Ascending aorta (tissue), 2 donors: Measurements from ENCODE around the gene NCAPG2. TPM values are rescaled to one million over a fixed set of nuclear protein-coding genes. Genes with fewer than 3 reads are reported as not detected.

Experiments
- DNase-seq, 2 donors: peaks; one replicate each; pipeline ENCODE4 v3.0.0-alpha.2; 2019; ENCODE audit warnings: low spot score in 2 of 2
- H3K27ac ChIP-seq, 2 donors: fragments of 200-600 bp; sonication (generic); one replicate each; pipeline ENCODE4 v1.5.1; 2016 to 2017; ENCODE audit warnings: mild to moderate bottlenecking in 1 of 2
- H3K27me3 ChIP-seq: fragments of 200-600 bp; sonication (generic); one replicate; pipeline ENCODE4 v1.5.1; 2017
- H3K36me3 ChIP-seq, 2 donors: fragments of 200-600 bp; sonication (generic); one replicate each; pipeline ENCODE4 v1.5.1; 2016
- H3K4me1 ChIP-seq, 2 donors: fragments of 200-600 bp; sonication (generic); one replicate each; pipeline ENCODE4 v1.5.1; 2016 to 2017; ENCODE audit warnings: mild to moderate bottlenecking in 1 of 2
- H3K4me3 ChIP-seq, 2 donors: fragments of 200-600 bp; sonication (generic); one replicate each; pipeline ENCODE4 v1.5.1; 2016 to 2017; ENCODE audit warnings: mild to moderate bottlenecking in 1 of 2
- H3K9me3 ChIP-seq, 2 donors: fragments of 200-600 bp; sonication (generic); one replicate each; pipeline ENCODE4 v1.5.1; 2016
- CTCF ChIP-seq, 3 experiments: fragments of 200-600 bp in 2 of 3; fragments of 450-650 bp in 1 of 3; sonication (generic) in 2 of 3; IDR thresholded peaks; one replicate each; pipeline ENCODE4 v1.5.1; 2016 to 2019; ENCODE audit warnings: antibody characterized with exemption in 3 of 3, mild to moderate bottlenecking in 1 of 3, moderate library complexity in 1 of 3
- intact Hi-C: fragments of 100-400 bp; cut with DNase I; formaldehyde crosslinking; loops from one replicate; pipeline ENCODE4 v1.15.1; 2023
- total RNA-seq: library from RNA; depleted of rRNA; stranded (reverse); fragments of >200 nt; gene quantifications from one replicate; pipeline ENCODE4 v1.1.0, GENCODE V29; 2016

Gene NCAPG2
- total RNA-seq, 1 donor from 2014 or later = 1.6 TPM

GRCh38 chr7:158744070-158744469 lies 39.5 kb upstream of the NCAPG2 start:
- Histone ChIP-seq H3K27ac (no peak overlapping the region), H3K36me3 (peaks cover 72 to 100% of the 10 kb centered on the region in 2 donors), H3K27me3 (no peaks in the 10 kb centered on the region), H3K4me3 (no peak overlapping the region), H3K4me1 (no peaks in the 10 kb centered on the region), H3K9me3 (no peaks in the 10 kb centered on the region)
- intact Hi-C loops = no loop called here
- no peak for TF ChIP-seq CTCF (IDR thresholded peaks at IDR 0.05)
- DNase-seq = no peak

- H3K27me3 ChIP-seq = no peaks in the 10 kb centered on the region
- H3K4me1 ChIP-seq = no peaks in the 10 kb centered on the region
- H3K4me3 ChIP-seq = no peak overlapping the region
- H3K36me3 ChIP-seq = peaks cover 73 to 100% of the 10 kb centered on the region in 2 donors
- no peaks in the 10 kb centered on the region for H3K9me3 ChIP-seq
- TF ChIP-seq CTCF (IDR thresholded peaks at IDR 0.05) = no peak
- DNase-seq = no peak
- no peak overlapping the region for H3K27ac ChIP-seq
- intact Hi-C loops = no loop called here
Observed at GRCh38 chr7:158743219-158743618, 38.6 kb upstream of the NCAPG2 start.

- TF ChIP-seq CTCF (IDR thresholded peaks at IDR 0.05) = no peak
- Histone ChIP-seq H3K27me3 (no peaks in the 10 kb centered on the region), H3K27ac (no peak overlapping the region), H3K36me3 (peaks cover 72 to 97% of the 10 kb centered on the region in 2 donors), H3K9me3 (no peaks in the 10 kb centered on the region), H3K4me3 (no peak overlapping the region), H3K4me1 (no peaks in the 10 kb centered on the region)
- DNase-seq = no peak
- intact Hi-C loops = no loop called here
Observed at GRCh38 chr7:158742065-158742821, 37.6 kb upstream of the NCAPG2 start.

GRCh38 chr7:158741294-158741666 lies 36.7 kb upstream of the NCAPG2 start:
- Histone ChIP-seq H3K27me3 (no peaks in the 10 kb centered on the region), H3K36me3 (peaks cover 73 to 97% of the 10 kb centered on the region in 2 donors), H3K27ac (no peak overlapping the region), H3K9me3 (no peaks in the 10 kb centered on the region), H3K4me3 (no peak overlapping the region), H3K4me1 (no peaks in the 10 kb centered on the region)
- DNase-seq = no peak
- TF ChIP-seq CTCF (IDR thresholded peaks at IDR 0.05) = no peak
- intact Hi-C loops = no loop called here

- no peak for TF ChIP-seq CTCF (IDR thresholded peaks at IDR 0.05)
- Histone ChIP-seq H3K4me1 (no peaks in the 10 kb centered on the region), H3K36me3 (peaks cover 78 to 97% of the 10 kb centered on the region in 2 donors)
Observed at GRCh38 chr7:158740657-158741293, 36.2 kb upstream of the NCAPG2 start.

More at GRCh38 chr7:158740657-158741293, 36.2 kb upstream of the NCAPG2 start:
- Histone ChIP-seq H3K27me3 (no peaks in the 10 kb centered on the region), H3K9me3 (no peaks in the 10 kb centered on the region), H3K4me3 (no peak overlapping the region), H3K27ac (no peak overlapping the region)
- intact Hi-C loops = no loop called here
- DNase-seq = no peak
